H9 (cell line): ENCODE results near the gene CDK6. TPM values are rescaled to one million over a fixed set of nuclear protein-coding genes. Genes with fewer than 3 reads are reported as not detected.

ENCODE experiments used
- DNase-seq: peaks from one replicate; pipeline ENCODE4 v3.0.0-alpha.2; 2017
- H2AFZ ChIP-seq: one replicate; pipeline ENCODE4 v1.6.1; 2013; ENCODE audit warnings: mild to moderate bottlenecking, low read length, control low read depth, moderate library complexity
- H2AK5ac ChIP-seq: 2 replicates; pipeline ENCODE4 v1.6.1; 2013; ENCODE audit warnings: low read length, control low read depth, mixed read lengths; ENCODE audit not compliant: insufficient read length
- H2BK120ac ChIP-seq: one replicate; pipeline ENCODE4 v1.6.1; 2013; ENCODE audit warnings: low read depth, mild to moderate bottlenecking, low read length, control low read depth, inconsistent platforms; ENCODE audit not compliant: poor library complexity, severe bottlenecking
- H2BK12ac ChIP-seq: 2 replicates; pipeline ENCODE4 v1.6.1; 2013; ENCODE audit warnings: low read length, control low read depth, mixed read lengths, low read depth; ENCODE audit not compliant: insufficient read length
- H2BK15ac ChIP-seq: 2 replicates; pipeline ENCODE4 v1.6.1; 2013; ENCODE audit warnings: low read depth, low read length, control low read depth
- H2BK20ac ChIP-seq: one replicate; pipeline ENCODE4 v1.6.1; 2013; ENCODE audit warnings: low read depth, mild to moderate bottlenecking, low read length, control low read depth, inconsistent platforms; ENCODE audit not compliant: poor library complexity, severe bottlenecking
- H2BK5ac ChIP-seq: 2 replicates; pipeline ENCODE4 v1.6.1; 2013; ENCODE audit warnings: low read length, control low read depth, mixed read lengths; ENCODE audit not compliant: insufficient read length
- H3K14ac ChIP-seq: 2 replicates; pipeline ENCODE4 v1.6.1; 2013; ENCODE audit warnings: low read length, control low read depth; ENCODE audit not compliant: insufficient read depth
- H3K18ac ChIP-seq: 2 replicates; pipeline ENCODE4 v1.6.1; 2013; ENCODE audit warnings: low read depth, mild to moderate bottlenecking, mixed read lengths, low read length, control low read depth; ENCODE audit not compliant: insufficient read length
- H3K23ac ChIP-seq: 2 replicates; pipeline ENCODE4 v1.6.1; 2013; ENCODE audit warnings: low read length, control low read depth, mixed read lengths, low read depth; ENCODE audit not compliant: insufficient read length
- H3K23me2 ChIP-seq: 2 replicates; pipeline ENCODE4 v1.6.1; 2013; ENCODE audit warnings: low read depth, mild to moderate bottlenecking, mixed read lengths, low read length, control low read depth; ENCODE audit not compliant: insufficient read length, poor library complexity, severe bottlenecking
- H3K27ac ChIP-seq: 2 replicates; pipeline ENCODE4 v1.5.1; 2013; ENCODE audit warnings: low read length, control low read depth, mixed read lengths, low read depth; ENCODE audit not compliant: insufficient read length
- H3K27me3 ChIP-seq: 2 replicates; pipeline ENCODE4 v1.6.1; 2013; ENCODE audit warnings: low read length, control low read depth, inconsistent platforms; ENCODE audit not compliant: insufficient read depth
- H3K4ac ChIP-seq: 2 replicates; pipeline ENCODE4 v1.6.1; 2013; ENCODE audit warnings: low read depth, mild to moderate bottlenecking, control low read depth, inconsistent platforms, low read length, moderate library complexity
- H3K4me1 ChIP-seq: 2 replicates; pipeline ENCODE4 v1.6.1; 2013; ENCODE audit warnings: low read length, control low read depth, inconsistent platforms; ENCODE audit not compliant: insufficient read depth
- H3K4me2 ChIP-seq: 2 replicates; pipeline ENCODE4 v1.6.1; 2013; ENCODE audit warnings: low read length, control low read depth, mixed read lengths; ENCODE audit not compliant: insufficient read length, insufficient read depth
- H3K56ac ChIP-seq: 2 replicates; pipeline ENCODE4 v1.6.1; 2013; ENCODE audit warnings: low read depth, mild to moderate bottlenecking, mixed read lengths, low read length, control low read depth; ENCODE audit not compliant: insufficient read length
- H3K79me1 ChIP-seq: 2 replicates; pipeline ENCODE4 v1.6.1; 2013; ENCODE audit warnings: low read depth, mild to moderate bottlenecking, moderate library complexity, low read length, control low read depth, inconsistent platforms; ENCODE audit not compliant: insufficient read depth, poor library complexity, severe bottlenecking
- H3K79me2 ChIP-seq: 2 replicates; pipeline ENCODE4 v1.6.1; 2013; ENCODE audit warnings: low read length, control low read depth, inconsistent platforms; ENCODE audit not compliant: insufficient read depth
- H3K9ac ChIP-seq: 2 replicates; pipeline ENCODE4 v1.6.1; 2013; ENCODE audit warnings: low read length, control low read depth, mixed read lengths; ENCODE audit not compliant: insufficient read length; ENCODE audit errors: extremely low read depth
- H3K9me3 ChIP-seq: one replicate; pipeline ENCODE4 v1.6.1; 2013; ENCODE audit warnings: low read depth, low read length, inconsistent platforms; ENCODE audit not compliant: control insufficient read depth
- H3T11ph ChIP-seq: one replicate; pipeline ENCODE4 v1.6.1; 2013; ENCODE audit warnings: mild to moderate bottlenecking, low read length, control low read depth, inconsistent platforms
- H4K20me1 ChIP-seq: one replicate; pipeline ENCODE4 v1.6.1; 2013; ENCODE audit not compliant: control insufficient read depth, insufficient read length, insufficient read depth
- H4K5ac ChIP-seq: 2 replicates; pipeline ENCODE4 v1.6.1; 2013; ENCODE audit warnings: low read depth, mild to moderate bottlenecking, mixed read lengths, low read length, control low read depth; ENCODE audit not compliant: insufficient read length
- H4K8ac ChIP-seq: replicated peaks from 2 replicates; pipeline ENCODE4 v1.6.1; 2013; ENCODE audit warnings: low read length, control low read depth, mixed read lengths, low read depth; ENCODE audit not compliant: insufficient read length
- H4K91ac ChIP-seq: 2 replicates; pipeline ENCODE4 v1.6.1; 2013; ENCODE audit warnings: low read depth, mild to moderate bottlenecking, moderate library complexity, mixed read lengths, low read length, control low read depth; ENCODE audit not compliant: insufficient read length
- H3K27ac Mint-ChIP-seq, 3 experiments: 2 replicates in 2 of 3; 3 replicates in 1 of 3; pipeline ENCODE4 v1.8.0; 2020 to 2021; ENCODE audit warnings: mixed read lengths in 3 of 3, mild to moderate bottlenecking in 1 of 3, moderate library complexity in 1 of 3
- H3K27me3 Mint-ChIP-seq: 2 replicates; pipeline ENCODE4 v1.8.0; 2021; ENCODE audit warnings: low read depth, mild to moderate bottlenecking, moderate library complexity, mixed read lengths
- H3K36me3 Mint-ChIP-seq, 3 experiments: 2 replicates in 2 of 3; 3 replicates in 1 of 3; pipeline ENCODE4 v1.8.0; 2020 to 2021; ENCODE audit warnings: low read depth in 3 of 3, mixed read lengths in 3 of 3; ENCODE audit not compliant: insufficient read depth in 1 of 3
- H3K4me1 Mint-ChIP-seq, 2 experiments: 2 replicates each; pipeline ENCODE4 v1.8.0; 2020; ENCODE audit warnings: mixed read lengths in 2 of 2
- H3K4me3 Mint-ChIP-seq, 2 experiments: 2 replicates in 1 of 2; 3 replicates in 1 of 2; pipeline ENCODE4 v1.8.0; 2020 to 2021; ENCODE audit warnings: mild to moderate bottlenecking in 2 of 2, mixed read lengths in 2 of 2, moderate library complexity in 1 of 2
- H3K9me3 Mint-ChIP-seq, 2 experiments: 2 replicates in 1 of 2; 3 replicates in 1 of 2; pipeline ENCODE4 v1.8.0; 2020; ENCODE audit warnings: mild to moderate bottlenecking in 2 of 2, mixed read lengths in 2 of 2, moderate library complexity in 1 of 2
- CTCF ChIP-seq: fragments of 200-600 bp; sonication (generic); conservative IDR thresholded peaks from 3 replicates; pipeline ENCODE4 v1.8.0; 2021; ENCODE audit warnings: antibody characterized with exemption, mild to moderate bottlenecking
- WGBS: extraction: QIAGEN DNeasy Blood & Tissue Kit; methylation state at CpG from one replicate; pipeline ENCODE4 v1.1.7; 2013; ENCODE audit warnings: missing lambda C conversion rate, low lambda C conversion rate, mixed read lengths; ENCODE audit not compliant: insufficient read length; ENCODE audit errors: extremely low coverage; 5-methylcytosine and 5-hydroxymethylcytosine counted together
- total RNA-seq: library from RNA; stranded (reverse); gene quantifications from 2 replicates; pipeline ENCODE4 v1.2.1, GENCODE V29; 2021

CDK6 gene
- total RNA-seq, 1 experiment from 2014 or later = 30.0 TPM

GRCh38 chr7:92699966-92700514 is 136.3 kb downstream of the CDK6 start:
- no peak overlapping the region for H4K8ac ChIP-seq
- H2BK15ac ChIP-seq = no peak overlapping the region
- H3K4me1 ChIP-seq = no peaks in the 10 kb centered on the region
- H3K27me3 ChIP-seq = no peaks in the 10 kb centered on the region
- H3K9ac ChIP-seq = no peak overlapping the region
- H2AFZ ChIP-seq = no peak overlapping the region
- no peaks in the 10 kb centered on the region for H3K27me3 Mint-ChIP-seq
- no peaks in the 10 kb centered on the region for H4K20me1 ChIP-seq
- no peak overlapping the region for H3K23ac ChIP-seq
- H2BK12ac ChIP-seq = no peak overlapping the region
- H3K4me1 Mint-ChIP-seq = peaks cover 19 to 20% of the 10 kb centered on the region in 2 experiments
- no peak overlapping the region for H4K91ac ChIP-seq
- H3K56ac ChIP-seq = no peak overlapping the region
- no peak overlapping the region for H3K4ac ChIP-seq
- H3K18ac ChIP-seq = no peak overlapping the region
- H3K79me1 ChIP-seq = no peaks in the 10 kb centered on the region
- H3K14ac ChIP-seq = no peak overlapping the region
- H3T11ph ChIP-seq = no peak overlapping the region
- H3K79me2 ChIP-seq = no peaks in the 10 kb centered on the region
- H2BK5ac ChIP-seq = no peak overlapping the region
- no peak for TF ChIP-seq CTCF
- H3K27ac ChIP-seq = no peak overlapping the region
- H3K9me3 ChIP-seq = no peaks in the 10 kb centered on the region
- H2BK120ac ChIP-seq = no peak overlapping the region
- H3K23me2 ChIP-seq = peaks cover 8% of the 10 kb centered on the region
- no peak overlapping the region for H2BK20ac ChIP-seq
- peaks cover 2 to 4% (median 2%) of the 10 kb centered on the region in 3 experiments; a peak in 6 of 7 replicates for H3K36me3 Mint-ChIP-seq
- no peak overlapping the region for H4K5ac ChIP-seq
- no CpG with 5 or more reads among the region's 4 CpGs for WGBS
- peaks cover 2% of the 10 kb centered on the region in 2 experiments; a peak in 3 of 5 replicates for H3K9me3 Mint-ChIP-seq
- H3K4me2 ChIP-seq = no peak overlapping the region
- no peak for DNase-seq
- no peak overlapping the region for H3K27ac Mint-ChIP-seq
- H2AK5ac ChIP-seq = no peak overlapping the region
- no peak overlapping the region for H3K4me3 Mint-ChIP-seq
